ENCODE measurements around the gene LHFPL3. TPM values are rescaled to one million over a fixed set of nuclear protein-coding genes. Genes with fewer than 3 reads are reported as not detected.

LHFPL3 gene
- total RNA-seq, 1 experiment from 2014 or later = not detected

DNA sequence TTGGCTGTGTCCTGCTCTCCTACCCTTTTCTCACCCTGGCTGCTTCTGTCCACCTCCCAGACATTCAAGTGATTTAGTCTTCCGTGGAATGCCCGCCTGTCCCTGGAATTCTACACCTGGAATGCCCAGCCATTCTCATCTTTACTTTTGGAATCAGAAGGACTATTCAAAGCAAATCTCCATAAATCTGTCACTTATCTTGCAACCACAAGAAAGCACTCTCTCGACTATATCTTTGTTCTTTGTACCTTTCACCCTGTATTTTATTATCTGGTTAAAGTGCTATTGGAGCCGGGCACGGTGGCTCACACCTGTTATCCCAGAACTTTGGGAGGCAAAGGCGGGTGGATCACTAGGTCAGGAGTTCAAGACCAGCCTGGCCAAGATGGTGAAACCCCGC lies 606.3 kb downstream of the LHFPL3 start:
- no peak overlapping the region for H2BK15ac ChIP-seq (ENCODE audit: low read depth, low read length)
- H3K4me2 ChIP-seq (ENCODE audit: insufficient read depth, insufficient read length, low read length) = no peak overlapping the region
- DNase-seq = no peak
- H4K5ac ChIP-seq (ENCODE audit: insufficient read length, low read depth, low read length) = no peak overlapping the region
- H2AFZ ChIP-seq (ENCODE audit: low read length) = no peak overlapping the region
- H2BK12ac ChIP-seq (ENCODE audit: insufficient read length, low read depth, low read length) = no peak overlapping the region
- H3K4me1 Mint-ChIP-seq = peaks cover 20 to 36% of the 10 kb centered on the region in 2 experiments
- H3K27ac Mint-ChIP-seq = peak overlapping the region in 2 of 3 experiments; percentile 3 to 24; a peak in 1 of 7 replicates
- H3K27me3 Mint-ChIP-seq (ENCODE audit: low read depth) = 0 out of 2 replicates have a peak, but pooled peaks cover 2% of the 10 kb centered on the region
- no peaks in the 10 kb centered on the region for H3K23me2 ChIP-seq (ENCODE audit: insufficient read length, low read depth, low read length, poor library complexity, severe bottlenecking)
- no peaks in the 10 kb centered on the region; the same call in 1 of the 2 replicates for H3K4me1 ChIP-seq (ENCODE audit: insufficient read depth, low read length)
- no CpG with 5 or more reads among the region's 7 CpGs for WGBS (ENCODE audit: extremely low coverage, insufficient read length, low lambda C conversion rate)
- H2BK5ac ChIP-seq (ENCODE audit: insufficient read length, low read length) = no peak overlapping the region
- no peak overlapping the region for H3K4ac ChIP-seq (ENCODE audit: low read depth, low read length)
- H3K14ac ChIP-seq (ENCODE audit: insufficient read depth, low read length) = no peak overlapping the region
- H4K91ac ChIP-seq (ENCODE audit: insufficient read length, low read depth, low read length) = no peak overlapping the region
- no peaks in the 10 kb centered on the region for H4K20me1 ChIP-seq (ENCODE audit: control insufficient read depth, insufficient read depth, insufficient read length)
- TF ChIP-seq, protein P1, sequence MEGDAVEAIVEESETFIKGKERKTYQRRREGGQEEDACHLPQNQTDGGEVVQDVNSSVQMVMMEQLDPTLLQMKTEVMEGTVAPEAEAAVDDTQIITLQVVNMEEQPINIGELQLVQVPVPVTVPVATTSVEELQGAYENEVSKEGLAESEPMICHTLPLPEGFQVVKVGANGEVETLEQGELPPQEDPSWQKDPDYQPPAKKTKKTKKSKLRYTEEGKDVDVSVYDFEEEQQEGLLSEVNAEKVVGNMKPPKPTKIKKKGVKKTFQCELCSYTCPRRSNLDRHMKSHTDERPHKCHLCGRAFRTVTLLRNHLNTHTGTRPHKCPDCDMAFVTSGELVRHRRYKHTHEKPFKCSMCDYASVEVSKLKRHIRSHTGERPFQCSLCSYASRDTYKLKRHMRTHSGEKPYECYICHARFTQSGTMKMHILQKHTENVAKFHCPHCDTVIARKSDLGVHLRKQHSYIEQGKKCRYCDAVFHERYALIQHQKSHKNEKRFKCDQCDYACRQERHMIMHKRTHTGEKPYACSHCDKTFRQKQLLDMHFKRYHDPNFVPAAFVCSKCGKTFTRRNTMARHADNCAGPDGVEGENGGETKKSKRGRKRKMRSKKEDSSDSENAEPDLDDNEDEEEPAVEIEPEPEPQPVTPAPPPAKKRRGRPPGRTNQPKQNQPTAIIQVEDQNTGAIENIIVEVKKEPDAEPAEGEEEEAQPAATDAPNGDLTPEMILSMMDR (conservative IDR thresholded peaks at IDR 0.05) = no peak
- no peak overlapping the region for H3T11ph ChIP-seq (ENCODE audit: low read length)
- no peak overlapping the region for H2AK5ac ChIP-seq (ENCODE audit: insufficient read length, low read length)
- no peak overlapping the region for H2BK120ac ChIP-seq (ENCODE audit: low read depth, low read length, poor library complexity, severe bottlenecking)
- no peaks in the 10 kb centered on the region for H3K36me3 Mint-ChIP-seq (ENCODE audit: insufficient read depth in 1 of 3, low read depth in 3 of 3)
- H3K4me3 Mint-ChIP-seq = no peak overlapping the region
- no peaks in the 10 kb centered on the region for H3K27me3 ChIP-seq (ENCODE audit: insufficient read depth, low read length)
- H3K56ac ChIP-seq (ENCODE audit: insufficient read length, low read depth, low read length) = no peak overlapping the region
- H3K27ac ChIP-seq (ENCODE audit: insufficient read length, low read depth, low read length) = no peak overlapping the region
- H3K23ac ChIP-seq (ENCODE audit: insufficient read length, low read depth, low read length) = no peak overlapping the region
- no peaks in the 10 kb centered on the region for H3K9me3 ChIP-seq (ENCODE audit: control insufficient read depth, low read depth, low read length)
- no peaks in the 10 kb centered on the region for H3K79me2 ChIP-seq (ENCODE audit: insufficient read depth, low read length)
- H3K9me3 Mint-ChIP-seq = peaks cover 0 to 13% of the 10 kb centered on the region in 2 experiments; a peak in 2 of 5 replicates
- H4K8ac ChIP-seq (replicated peaks; ENCODE audit: insufficient read length, low read depth, low read length) = no peak overlapping the region
- no peaks in the 10 kb centered on the region for H3K79me1 ChIP-seq (ENCODE audit: insufficient read depth, low read depth, low read length, poor library complexity, severe bottlenecking)
- no peak overlapping the region for H3K9ac ChIP-seq (ENCODE audit: extremely low read depth, insufficient read length, low read length)
- H2BK20ac ChIP-seq (ENCODE audit: low read depth, low read length, poor library complexity, severe bottlenecking) = no peak overlapping the region
- no peak overlapping the region for H3K18ac ChIP-seq (ENCODE audit: insufficient read length, low read depth, low read length)
